NOMO-1 treated with dmso at 0.1 percent for 144 hours (cell line): ENCODE measurements around the gene KRT76.

Experiments used
- DNase-seq: peaks from one replicate; lab custom pipeline; 2025; ENCODE audit not compliant: unreplicated experiment; lab: John Stamatoyannopoulos, UW

KRT76 gene

GRCh38 chr12:52776913-52777395 lies at the start of gene KRT76:
TSS of gene KRT76 (minus strand) at chr12:52777345. CDS start at chr12:52777291, 54 bp downstream.
- DNase-seq = no peak

- no peak for DNase-seq
These were observed 48.8 kb upstream of the KRT76 start for GRCh38 chr12:52825961-52826360.

GRCh38 chr12:52824741-52825410 lies 47.7 kb upstream of the KRT76 start:
- no peak for DNase-seq

- DNase-seq = no peak
These were observed 46.8 kb upstream of the KRT76 start for GRCh38 chr12:52823761-52824450.

- DNase-seq = no peak
These were observed 45.8 kb upstream of the KRT76 start for GRCh38 chr12:52822771-52823510.

- DNase-seq = no peak
These were observed 44.9 kb upstream of the KRT76 start for GRCh38 chr12:52821826-52822660.

GRCh38 chr12:52821071-52821730 lies 44.1 kb upstream of the KRT76 start:
- no peak for DNase-seq

- DNase-seq = no peak
These were observed 43.4 kb upstream of the KRT76 start for GRCh38 chr12:52820521-52820920.

GRCh38 chr12:52819731-52820510 lies 42.8 kb upstream of the KRT76 start:
- no peak for DNase-seq

GRCh38 chr12:52818887-52819420 lies 41.8 kb upstream of the KRT76 start:
- no peak for DNase-seq

- DNase-seq = no peak
These were observed 41.2 kb upstream of the KRT76 start for GRCh38 chr12:52818388-52818787.

GRCh38 chr12:52817699-52818238 lies 40.6 kb upstream of the KRT76 start:
- no peak for DNase-seq

- no peak for DNase-seq
These were observed 40.0 kb upstream of the KRT76 start for GRCh38 chr12:52817003-52817698.

- no peak for DNase-seq
These were observed 38.8 kb upstream of the KRT76 start for GRCh38 chr12:52815676-52816588.

- no peak for DNase-seq
These were observed 38.0 kb upstream of the KRT76 start for GRCh38 chr12:52815161-52815560.

- no peak for DNase-seq
These were observed 37.6 kb upstream of the KRT76 start for GRCh38 chr12:52814710-52815155.
